Colonic mucosa (tissue), 4 donors: ENCODE measurements around the gene CCDC148. TPM values are rescaled to one million over a fixed set of nuclear protein-coding genes. Genes with fewer than 3 reads are reported as not detected.

ENCODE experiments used
- DNase-seq: peaks from one replicate; pipeline ENCODE4 v3.0.0-alpha.2; 2020
- H3K27ac ChIP-seq: fragments of 200-600 bp; one replicate; pipeline ENCODE4 v1.8.0; 2021
- H3K27me3 ChIP-seq: fragments of 200-600 bp; one replicate; pipeline ENCODE4 v1.8.0; 2021
- H3K36me3 ChIP-seq: fragments of 200-600 bp; one replicate; pipeline ENCODE4 v1.8.0; 2021
- H3K4me1 ChIP-seq: fragments of 200-600 bp; one replicate; pipeline ENCODE4 v1.8.0; 2021; ENCODE audit warnings: mild to moderate bottlenecking
- H3K4me3 ChIP-seq: fragments of 200-600 bp; one replicate; pipeline ENCODE4 v1.8.0; 2021
- H3K9ac ChIP-seq, 2 donors: one replicate each; pipeline ENCODE4 v1.7.0; 2013; ENCODE audit warnings: control low read depth in 2 of 2, low read depth in 2 of 2, low read length in 2 of 2
- H3K9me3 ChIP-seq: fragments of 200-600 bp; one replicate; pipeline ENCODE4 v1.8.0; 2021
- CTCF ChIP-seq: fragments of 200-600 bp; IDR thresholded peaks from one replicate; pipeline ENCODE4 v1.8.0; 2022; ENCODE audit warnings: antibody characterized with exemption, mild to moderate bottlenecking
- intact Hi-C: fragments of 100-400 bp; cut with DNase I; formaldehyde crosslinking; loops from one replicate; pipeline ENCODE4 v1.14.1; 2022
- total RNA-seq, 2 donors: library from RNA; stranded (reverse); fragmentation: NEBNext Ultra II Directional in 1 of 2; extraction: Animal tissue kit (Norgen Biotek cat#: 25700) in 1 of 2; gene quantifications; one replicate each; pipeline ENCODE4 v1.2.1, GENCODE V29; 2021
- donor health status: healthy.
- donor health status: DM: no; HTN: no; CAD: no.
- donor health status: DM: no; HTN: no; CAD: no.

Gene CCDC148
- total RNA-seq, 2 donors from 2014 or later, result 0.13 to 0.49 TPM

- Histone ChIP-seq H3K9me3 (no peaks in the 10 kb centered on the region), H3K4me3 (no peak overlapping the region), H3K27me3 (no peaks in the 10 kb centered on the region), H3K27ac (no peak overlapping the region), H3K36me3 (no peaks in the 10 kb centered on the region), H3K9ac (no peak overlapping the region), H3K4me1 (no peaks in the 10 kb centered on the region)
- no peak for TF ChIP-seq CTCF
- DNase-seq, result no peak
- intact Hi-C loops, result no loop called here
Observed at GRCh38 chr2:158297606-158298005, 158.9 kb downstream of the CCDC148 start.

- Histone ChIP-seq H3K4me3 (no peak overlapping the region), H3K9ac (no peak overlapping the region), H3K27ac (no peak overlapping the region), H3K36me3 (no peaks in the 10 kb centered on the region), H3K9me3 (no peaks in the 10 kb centered on the region), H3K4me1 (no peaks in the 10 kb centered on the region), H3K27me3 (no peaks in the 10 kb centered on the region)
- no peak for DNase-seq
- intact Hi-C loops, result no loop called here
- TF ChIP-seq CTCF, result no peak
Observed at GRCh38 chr2:158297120-158297519, 159.4 kb downstream of the CCDC148 start.

- H3K9ac ChIP-seq, result no peak overlapping the region
- TF ChIP-seq CTCF, result no peak
- no peaks in the 10 kb centered on the region for H3K9me3 ChIP-seq
- H3K4me1 ChIP-seq, result no peaks in the 10 kb centered on the region
- DNase-seq, result no peak
- H3K27me3 ChIP-seq, result no peaks in the 10 kb centered on the region
- H3K4me3 ChIP-seq, result no peak overlapping the region
- intact Hi-C loops, result no loop called here
- H3K27ac ChIP-seq, result no peak overlapping the region
- no peaks in the 10 kb centered on the region for H3K36me3 ChIP-seq
Observed at GRCh38 chr2:158293722-158294121, 162.8 kb downstream of the CCDC148 start.

GRCh38 chr2:158291544-158292180, 164.9 kb downstream of the CCDC148 start:
- H3K4me3 ChIP-seq, result no peak overlapping the region
- no peaks in the 10 kb centered on the region for H3K36me3 ChIP-seq
- H3K9me3 ChIP-seq, result no peaks in the 10 kb centered on the region
- intact Hi-C loops, result no loop called here
- no peak for TF ChIP-seq CTCF
- no peak overlapping the region for H3K9ac ChIP-seq
- no peaks in the 10 kb centered on the region for H3K27me3 ChIP-seq
- DNase-seq, result no peak
- no peak overlapping the region for H3K27ac ChIP-seq
- H3K4me1 ChIP-seq, result no peaks in the 10 kb centered on the region

- no peaks in the 10 kb centered on the region for H3K36me3 ChIP-seq
- intact Hi-C loops, result no loop called here
Observed at GRCh38 chr2:158290225-158290624, 166.3 kb downstream of the CCDC148 start.

More at GRCh38 chr2:158290225-158290624, 166.3 kb downstream of the CCDC148 start:
- TF ChIP-seq CTCF, result no peak
- Histone ChIP-seq H3K27ac (no peak overlapping the region), H3K9ac (no peak overlapping the region), H3K9me3 (no peaks in the 10 kb centered on the region), H3K4me3 (no peak overlapping the region), H3K4me1 (no peaks in the 10 kb centered on the region), H3K27me3 (no peaks in the 10 kb centered on the region)
- DNase-seq, result no peak
